Fibroblast of mammary gland (primary cell): ENCODE data around the gene LECT2.
A peak's percentile ranks its signal among the peaks of the same experiment; 100 is the strongest.

Source experiments
- DNase-seq: peaks from one replicate; pipeline ENCODE4 v3.0.0-alpha.2; 2010; ENCODE audit warnings: low read depth
- H3K4me3 ChIP-seq: 2 replicates; pipeline ENCODE4 v1.5.1; 2011; ENCODE audit warnings: low read depth, mild to moderate bottlenecking, low read length, moderate library complexity; ENCODE audit not compliant: control insufficient read depth
- TF ChIP-seq, protein P1 (sequence below): conservative IDR thresholded peaks from 2 replicates; pipeline ENCODE4 v1.5.1; 2011; ENCODE audit warnings: low read depth, low read length, inconsistent platforms; ENCODE audit not compliant: control insufficient read depth, insufficient read depth

LECT2 gene

DNA sequence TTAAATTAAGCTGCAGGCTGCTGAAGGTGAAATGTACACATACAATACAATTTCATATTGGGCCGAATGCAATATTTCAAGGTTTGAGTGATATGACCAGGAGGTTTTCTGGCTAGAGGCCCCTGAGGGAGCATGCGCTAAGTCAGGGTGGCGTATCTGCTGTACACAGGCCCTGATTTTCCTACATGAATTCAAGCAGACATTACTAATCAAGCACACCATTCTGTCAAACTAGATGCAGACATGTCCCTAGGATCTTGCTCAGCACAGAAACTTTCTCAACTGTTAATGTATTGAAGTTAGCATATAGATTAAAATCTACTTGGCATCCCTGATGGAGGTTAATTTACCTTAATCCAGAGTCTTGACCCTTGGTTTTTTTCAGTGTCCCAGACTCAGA, 10.7 kb upstream of the LECT2 start:
- DNase-seq: no peak
- H3K4me3 ChIP-seq: no peak overlapping the region
- TF ChIP-seq, protein P1, sequence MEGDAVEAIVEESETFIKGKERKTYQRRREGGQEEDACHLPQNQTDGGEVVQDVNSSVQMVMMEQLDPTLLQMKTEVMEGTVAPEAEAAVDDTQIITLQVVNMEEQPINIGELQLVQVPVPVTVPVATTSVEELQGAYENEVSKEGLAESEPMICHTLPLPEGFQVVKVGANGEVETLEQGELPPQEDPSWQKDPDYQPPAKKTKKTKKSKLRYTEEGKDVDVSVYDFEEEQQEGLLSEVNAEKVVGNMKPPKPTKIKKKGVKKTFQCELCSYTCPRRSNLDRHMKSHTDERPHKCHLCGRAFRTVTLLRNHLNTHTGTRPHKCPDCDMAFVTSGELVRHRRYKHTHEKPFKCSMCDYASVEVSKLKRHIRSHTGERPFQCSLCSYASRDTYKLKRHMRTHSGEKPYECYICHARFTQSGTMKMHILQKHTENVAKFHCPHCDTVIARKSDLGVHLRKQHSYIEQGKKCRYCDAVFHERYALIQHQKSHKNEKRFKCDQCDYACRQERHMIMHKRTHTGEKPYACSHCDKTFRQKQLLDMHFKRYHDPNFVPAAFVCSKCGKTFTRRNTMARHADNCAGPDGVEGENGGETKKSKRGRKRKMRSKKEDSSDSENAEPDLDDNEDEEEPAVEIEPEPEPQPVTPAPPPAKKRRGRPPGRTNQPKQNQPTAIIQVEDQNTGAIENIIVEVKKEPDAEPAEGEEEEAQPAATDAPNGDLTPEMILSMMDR: no peak

DNA sequence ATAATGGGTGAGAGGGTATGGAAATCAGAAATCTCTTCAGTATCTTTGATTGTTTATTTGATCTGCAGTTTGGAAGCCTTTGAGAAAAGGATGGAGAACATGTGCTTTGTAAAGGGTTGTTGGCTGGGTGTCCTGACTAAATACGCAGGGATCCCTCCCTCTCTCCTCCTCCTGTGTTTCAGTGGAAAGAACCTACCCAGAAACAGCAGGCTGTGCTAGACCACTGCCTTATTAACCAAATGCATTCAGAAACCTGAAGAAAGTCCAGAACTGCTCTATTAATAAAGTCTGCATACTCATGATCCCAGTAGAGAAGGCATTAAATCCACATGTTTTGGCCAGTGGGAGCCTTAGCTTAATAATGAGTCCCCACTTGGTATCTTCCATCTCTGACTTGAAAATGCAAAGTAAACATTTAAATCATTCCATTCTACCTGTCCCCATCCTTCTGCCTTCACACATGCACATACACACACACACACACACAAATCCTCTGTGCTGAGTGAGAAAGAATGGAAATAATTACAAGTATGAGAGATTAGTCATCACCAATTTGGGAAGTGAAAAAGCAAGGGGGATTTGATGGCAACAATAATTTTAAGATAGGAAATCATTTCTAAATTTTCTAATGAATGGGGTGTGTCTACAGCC, 10.0 kb upstream of the LECT2 start:
- TF ChIP-seq, protein P1: no peak
- peak; percentile 20 for DNase-seq
- H3K4me3 ChIP-seq: no peak overlapping the region

DNA sequence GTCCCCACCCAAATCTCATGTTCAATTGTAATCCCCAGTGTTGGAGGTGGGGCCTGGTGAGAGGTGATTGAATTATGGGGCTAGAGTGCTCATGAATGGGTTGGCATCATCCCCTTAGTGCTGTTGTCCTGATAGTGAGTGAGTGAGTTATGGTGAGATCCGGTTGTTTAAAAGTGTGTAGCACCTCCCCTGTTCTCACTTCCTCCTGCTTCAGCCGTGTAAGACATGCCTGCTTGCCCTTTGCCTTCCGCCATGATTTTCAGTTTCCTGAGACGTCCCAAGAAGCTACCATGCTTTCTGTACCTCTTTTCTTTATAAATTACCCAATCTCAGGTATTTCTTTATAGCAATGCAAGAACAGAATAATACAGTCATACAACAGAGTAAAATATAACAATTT, 742 bp upstream of the LECT2 start:
- DNase-seq: no peak
- TF ChIP-seq, protein P1: no peak

DNA sequence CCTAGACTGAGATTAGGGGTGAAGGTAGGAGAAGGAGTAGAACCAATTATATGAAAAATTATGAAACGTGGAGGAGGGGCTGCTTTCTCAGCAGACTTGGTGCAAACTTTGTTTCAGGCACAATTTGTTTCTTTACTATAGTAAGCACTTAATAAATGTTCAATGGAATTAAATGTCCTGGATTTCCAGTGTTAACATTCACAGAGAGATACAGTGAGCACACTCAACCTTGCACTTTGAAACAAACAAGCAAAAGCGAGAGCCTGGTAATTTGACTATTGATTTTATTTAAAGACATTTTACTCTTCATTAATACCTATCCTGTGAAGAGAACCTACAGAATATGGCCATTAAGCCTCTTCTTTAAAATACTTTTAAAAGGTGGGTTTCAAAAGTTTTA, 933 bp downstream of the LECT2 start:
- DNase-seq: no peak
- no peak overlapping the region for H3K4me3 ChIP-seq
- TF ChIP-seq, protein P1: no peak

More for the DNA sequence above, 742 bp upstream of the LECT2 start:
- H3K4me3 ChIP-seq: no peak overlapping the region

DNA sequence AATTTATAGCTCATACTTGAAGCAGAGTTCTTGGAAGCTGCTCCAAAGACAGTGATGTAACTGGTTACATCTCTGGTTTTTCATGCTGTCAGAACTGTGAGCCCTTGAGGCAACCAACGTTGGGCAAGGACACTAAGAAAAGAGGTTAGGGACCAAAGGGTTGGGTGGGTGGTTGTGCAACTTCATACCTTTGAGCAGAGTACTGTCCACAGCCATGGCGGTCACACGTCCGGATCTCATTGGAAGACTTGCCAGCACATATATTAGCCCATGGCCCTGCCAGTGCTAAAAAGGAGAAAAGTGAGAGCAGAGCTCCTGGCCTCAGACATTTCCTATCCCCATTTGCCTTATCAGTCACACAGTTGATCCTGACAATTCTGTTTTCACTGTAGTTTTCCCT, 2.1 kb downstream of the LECT2 start:
- H3K4me3 ChIP-seq: no peak overlapping the region
- DNase-seq: no peak
- TF ChIP-seq, protein P1: no peak

DNA sequence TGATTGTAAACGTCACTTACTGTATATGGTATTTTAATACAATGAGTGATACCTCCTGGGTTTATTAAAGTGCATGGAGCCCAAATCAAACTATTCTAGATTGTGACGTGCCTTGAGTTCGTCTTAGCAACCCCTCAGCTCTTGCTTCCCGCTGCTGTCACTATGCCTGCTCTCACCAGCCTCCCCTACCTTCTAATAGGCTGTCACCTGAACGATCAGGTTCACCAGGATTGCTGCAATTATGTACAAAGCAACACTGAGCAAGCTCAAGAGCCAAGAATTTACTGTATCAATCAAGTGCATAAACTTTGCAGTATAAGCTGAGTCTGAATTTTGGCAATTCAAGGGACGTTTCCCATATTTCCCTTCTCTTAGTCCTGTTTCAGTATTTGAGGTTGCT, 3.0 kb downstream of the LECT2 start:
- DNase-seq: no peak
- TF ChIP-seq, protein P1: no peak
- no peak overlapping the region for H3K4me3 ChIP-seq

DNA sequence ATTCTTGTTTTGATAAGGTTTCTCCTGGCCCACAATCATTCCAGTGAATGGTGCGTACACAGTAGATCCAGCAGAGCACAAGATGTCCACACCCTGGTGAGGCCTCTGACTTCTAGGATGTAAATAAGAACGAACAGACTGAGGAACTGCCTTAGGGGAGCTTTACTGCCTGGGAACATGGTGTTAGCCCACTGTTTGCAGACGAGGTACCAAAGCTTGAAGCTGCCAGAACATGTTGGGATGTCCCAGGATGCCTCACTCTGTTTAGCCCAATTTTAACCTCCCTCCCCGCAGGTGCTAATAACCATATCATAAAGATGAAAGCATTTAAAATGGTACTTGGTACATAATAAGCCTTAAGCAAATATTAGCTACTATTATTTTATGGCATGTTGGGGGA, 3.5 kb downstream of the LECT2 start:
- DNase-seq: no peak
- TF ChIP-seq, protein P1: no peak
- H3K4me3 ChIP-seq: no peak overlapping the region
